ENCODE measurements around the gene EPPIN.

DNA sequence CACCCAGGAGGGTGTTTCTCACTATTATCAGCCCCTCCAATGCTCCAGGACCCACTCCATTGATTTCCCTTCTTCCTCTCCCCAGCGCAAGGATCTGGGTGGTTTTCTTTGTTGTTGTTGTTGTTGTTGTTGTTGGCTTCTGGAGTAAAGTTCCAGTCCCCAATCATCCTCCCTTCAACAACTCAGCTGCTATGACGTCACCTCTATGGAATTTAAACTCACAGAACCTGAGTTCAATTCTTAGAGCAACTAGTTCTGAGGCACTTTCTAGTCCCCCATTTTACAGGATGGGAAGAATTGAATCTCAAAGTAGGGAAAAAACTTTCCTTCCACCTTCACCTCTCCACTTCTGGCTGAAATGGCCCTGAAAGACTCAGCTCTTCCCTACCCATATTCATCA lies 41.6 kb upstream of the EPPIN start:
- TF ChIP-seq, protein P1, sequence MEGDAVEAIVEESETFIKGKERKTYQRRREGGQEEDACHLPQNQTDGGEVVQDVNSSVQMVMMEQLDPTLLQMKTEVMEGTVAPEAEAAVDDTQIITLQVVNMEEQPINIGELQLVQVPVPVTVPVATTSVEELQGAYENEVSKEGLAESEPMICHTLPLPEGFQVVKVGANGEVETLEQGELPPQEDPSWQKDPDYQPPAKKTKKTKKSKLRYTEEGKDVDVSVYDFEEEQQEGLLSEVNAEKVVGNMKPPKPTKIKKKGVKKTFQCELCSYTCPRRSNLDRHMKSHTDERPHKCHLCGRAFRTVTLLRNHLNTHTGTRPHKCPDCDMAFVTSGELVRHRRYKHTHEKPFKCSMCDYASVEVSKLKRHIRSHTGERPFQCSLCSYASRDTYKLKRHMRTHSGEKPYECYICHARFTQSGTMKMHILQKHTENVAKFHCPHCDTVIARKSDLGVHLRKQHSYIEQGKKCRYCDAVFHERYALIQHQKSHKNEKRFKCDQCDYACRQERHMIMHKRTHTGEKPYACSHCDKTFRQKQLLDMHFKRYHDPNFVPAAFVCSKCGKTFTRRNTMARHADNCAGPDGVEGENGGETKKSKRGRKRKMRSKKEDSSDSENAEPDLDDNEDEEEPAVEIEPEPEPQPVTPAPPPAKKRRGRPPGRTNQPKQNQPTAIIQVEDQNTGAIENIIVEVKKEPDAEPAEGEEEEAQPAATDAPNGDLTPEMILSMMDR (IDR thresholded peaks at IDR 0.05; ENCODE audit: insufficient read depth, low read length, poor library complexity, severe bottlenecking) = no peak
- TF ChIP-seq EZH2phosphoT487 (conservative IDR thresholded peaks at IDR 0.05; ENCODE audit: low read length) = no peak

All from SU-DHL-6 (cell line).